ENCODE results near the gene VAMP3. TPM values are rescaled to one million over a fixed set of nuclear protein-coding genes. Genes with fewer than 3 reads are reported as not detected.

VAMP3 gene
- total RNA-seq = 100 to 1,000 TPM; 150 to 205 (median 163) TPM

- no peak for TF ChIP-seq CTCF (IDR thresholded peaks at IDR 0.05; ENCODE audit: low read depth)
These were observed at the start of gene VAMP3 for GRCh38 chr1:7770997-7771822. VAMP3 (plus strand) TSS chr1:7771296; CDS start chr1:7771384, 88 bp downstream.

DNA sequence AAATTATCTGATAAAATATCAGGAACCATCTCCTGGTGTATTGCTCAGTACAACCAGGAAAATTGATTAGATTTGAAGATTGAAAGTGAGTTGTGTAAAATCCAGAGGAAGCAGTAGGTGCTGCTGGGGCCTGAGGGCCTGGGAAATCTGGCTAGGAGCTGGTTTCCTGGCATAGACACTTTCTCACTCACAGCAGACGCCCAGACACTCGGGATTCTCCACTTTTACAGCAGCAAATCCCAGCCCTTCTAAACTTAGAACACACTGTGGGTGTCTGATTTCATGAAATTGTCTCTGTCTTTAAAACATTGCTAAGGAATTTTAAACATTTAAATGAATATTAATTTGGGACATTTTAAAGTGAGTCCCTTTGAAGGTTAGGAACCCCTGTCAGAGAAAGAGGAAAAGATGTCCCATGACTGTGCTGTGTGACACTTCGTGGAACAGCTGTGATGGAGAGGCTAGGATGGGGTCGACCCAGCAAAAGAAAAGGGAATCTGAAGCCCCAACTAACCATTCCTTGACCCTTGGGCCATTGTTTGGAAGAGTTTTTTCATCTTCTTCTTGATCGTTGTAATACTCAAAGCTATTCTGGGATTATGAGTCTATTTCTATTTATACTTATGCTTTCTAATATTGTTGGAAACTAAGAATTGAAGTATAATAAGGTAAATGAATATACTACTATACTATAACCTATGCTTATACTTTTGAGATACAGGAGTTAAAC, 49.0 kb upstream of the VAMP3 start:
- no peak for TF ChIP-seq CTCF (IDR thresholded peaks at IDR 0.05; ENCODE audit: low read depth)

- no peak for TF ChIP-seq CTCF (IDR thresholded peaks at IDR 0.05; ENCODE audit: low read depth)
These were observed 48.5 kb upstream of the VAMP3 start for GRCh38 chr1:7722670-7723012.

DNA sequence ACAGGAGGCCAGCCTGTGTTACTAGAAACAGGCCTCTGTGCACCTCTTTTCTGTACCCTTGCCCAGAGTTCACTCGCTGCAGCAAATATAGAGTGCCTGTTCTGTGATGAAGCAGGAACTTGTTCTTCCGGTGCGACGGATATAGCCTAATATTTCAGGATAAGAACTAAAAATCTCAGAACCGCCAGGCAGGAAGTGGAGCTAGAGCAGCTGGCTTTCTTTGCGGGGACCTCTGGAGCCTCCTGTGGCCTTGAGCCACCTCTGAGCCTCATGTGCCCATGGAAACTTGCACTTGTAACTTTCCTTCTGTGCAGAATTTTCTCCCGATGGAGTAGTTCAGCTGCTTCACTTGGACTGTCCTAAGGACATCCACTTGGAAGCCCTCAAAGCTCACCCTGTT, 44.5 kb upstream of the VAMP3 start:
- TF ChIP-seq CTCF (IDR thresholded peaks at IDR 0.05; ENCODE audit: low read depth) = no peak

DNA sequence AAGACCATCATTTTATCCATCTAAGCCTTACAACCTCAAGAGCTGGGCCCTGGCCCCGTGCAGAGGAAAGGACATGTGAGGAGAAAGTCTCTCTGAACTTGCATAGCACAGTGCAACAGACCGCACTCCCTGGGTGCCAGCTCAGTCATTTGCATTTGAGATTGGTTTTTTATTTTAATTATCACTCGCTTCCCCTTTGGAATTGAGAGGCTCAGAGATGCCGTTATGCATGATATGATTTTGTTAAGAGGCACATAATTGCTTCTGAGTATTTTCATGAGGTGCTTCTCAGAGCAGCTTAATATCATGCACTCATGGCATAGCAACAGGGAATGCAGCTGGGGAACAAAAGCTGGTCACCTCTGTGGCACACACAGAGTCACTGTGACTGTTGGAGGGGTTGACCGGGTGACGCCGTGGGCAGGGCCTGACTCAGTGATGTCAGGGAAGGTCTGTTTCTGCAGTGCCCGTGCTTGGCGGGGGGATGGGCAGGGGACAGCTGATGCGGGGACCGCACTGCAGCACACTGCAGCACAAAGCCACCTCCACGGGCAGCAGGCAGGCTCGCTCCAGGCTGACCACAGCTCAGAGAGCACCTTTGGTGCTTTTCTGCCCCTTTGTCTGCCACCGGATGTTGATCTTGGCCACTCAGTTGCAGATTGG, 43.2 kb upstream of the VAMP3 start:
- TF ChIP-seq CTCF (IDR thresholded peaks at IDR 0.05; ENCODE audit: low read depth) = no peak

GRCh38 chr1:7729761-7730160, 41.3 kb upstream of the VAMP3 start:
- TF ChIP-seq CTCF (IDR thresholded peaks at IDR 0.05; ENCODE audit: low read depth) = no peak

DNA sequence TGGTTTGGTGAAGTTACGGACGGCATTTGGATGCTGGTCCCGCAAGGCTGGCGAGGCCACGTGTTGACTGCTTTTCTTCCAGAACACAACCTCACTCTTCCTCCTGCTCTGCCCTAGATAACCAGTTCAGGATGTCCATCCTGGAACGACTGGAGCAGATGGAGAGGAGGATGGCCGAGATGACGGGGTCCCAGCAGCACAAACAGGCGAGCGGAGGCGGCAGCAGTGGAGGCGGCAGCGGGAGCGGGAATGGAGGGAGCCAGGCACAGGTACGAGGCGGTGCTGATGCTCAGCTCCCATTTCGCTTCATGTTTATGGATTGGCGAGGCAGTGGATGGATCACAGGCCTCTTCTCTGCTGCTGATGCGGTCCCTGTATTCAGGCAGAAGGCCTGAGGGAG, 38.8 kb upstream of the VAMP3 start:
- TF ChIP-seq CTCF (IDR thresholded peaks at IDR 0.05; ENCODE audit: low read depth) = no peak
